ENCODE data around the gene COX6B2.

GRCh38 chr19:55346725-55347441 lies 7.6 kb downstream of the COX6B2 start:
- TF ChIP-seq ZNF558 (CRISPR knock-in tag; IDR thresholded peaks at IDR 0.05; ENCODE audit: borderline replicate concordance), result no peak
- TF ChIP-seq FOXK2 (IDR thresholded peaks at IDR 0.05), result no peak
- no peak for TF ChIP-seq HDAC2 (CRISPR knock-in tag; IDR thresholded peaks at IDR 0.05)
- no peak for TF ChIP-seq PREB (CRISPR knock-in tag; IDR thresholded peaks at IDR 0.05)

Measured in HepG2 (cell line).